ENCODE measurements around the gene TOM1L2.
"Not testable (repeated sequence)": the region's sequence is repeated elsewhere in the genome, so short reads cannot be mapped to it uniquely, and the experiment has no call there.

Gene TOM1L2

DNA sequence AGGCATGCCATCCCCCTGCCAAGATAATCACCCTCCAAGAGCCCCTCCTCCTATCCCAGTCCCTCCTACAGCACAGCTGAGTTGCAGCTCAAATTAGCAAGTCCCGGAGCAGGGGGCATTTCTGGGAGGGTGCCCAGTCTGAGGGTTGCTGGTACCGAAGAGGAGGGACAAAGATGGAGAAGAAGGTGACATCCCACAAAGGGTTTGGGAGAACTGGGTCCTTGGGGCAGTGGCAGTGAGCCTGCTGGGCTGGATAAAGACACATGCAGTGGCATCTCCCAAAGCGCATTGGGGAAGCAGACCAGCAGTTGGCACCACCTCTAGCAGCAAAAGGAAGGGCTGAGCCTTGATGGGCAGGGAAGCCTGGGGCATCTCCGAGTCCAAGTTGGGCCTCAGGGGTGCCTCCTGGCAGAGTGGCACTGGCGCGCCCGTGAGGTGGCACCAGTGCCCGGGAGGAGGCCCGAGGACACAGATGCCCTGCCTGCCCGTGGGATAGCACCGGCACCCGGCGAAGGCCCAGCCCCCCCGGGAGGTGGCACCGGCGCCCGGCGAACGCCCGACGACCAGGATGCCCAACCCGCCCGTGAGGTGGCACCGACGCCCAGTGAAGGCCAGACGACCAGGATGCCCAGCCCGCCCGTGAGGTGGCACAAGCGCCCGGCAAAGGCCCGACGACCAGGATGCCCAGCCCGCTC is 622 bp downstream of the TOM1L2 start:
- Mint-ChIP-seq H3K4me1 (ENCODE audit: low read depth) (peaks cover 45% of the 10 kb centered on the region), H3K27ac (peak overlapping the region; percentile 93), H3K36me3 (ENCODE audit: low read depth) (no peaks in the 10 kb centered on the region), H3K27me3 (no peaks in the 10 kb centered on the region), H3K9me3 (no peaks in the 10 kb centered on the region), H3K4me3 (peak overlapping the region; percentile 92)
- intact Hi-C loops (cut with micrococcal nuclease) = loop anchor here (2.0 to 5.0 kb wide), 2 partner anchors 61 to 219 kb away; no protein-coding TSS in a partner anchor

DNA sequence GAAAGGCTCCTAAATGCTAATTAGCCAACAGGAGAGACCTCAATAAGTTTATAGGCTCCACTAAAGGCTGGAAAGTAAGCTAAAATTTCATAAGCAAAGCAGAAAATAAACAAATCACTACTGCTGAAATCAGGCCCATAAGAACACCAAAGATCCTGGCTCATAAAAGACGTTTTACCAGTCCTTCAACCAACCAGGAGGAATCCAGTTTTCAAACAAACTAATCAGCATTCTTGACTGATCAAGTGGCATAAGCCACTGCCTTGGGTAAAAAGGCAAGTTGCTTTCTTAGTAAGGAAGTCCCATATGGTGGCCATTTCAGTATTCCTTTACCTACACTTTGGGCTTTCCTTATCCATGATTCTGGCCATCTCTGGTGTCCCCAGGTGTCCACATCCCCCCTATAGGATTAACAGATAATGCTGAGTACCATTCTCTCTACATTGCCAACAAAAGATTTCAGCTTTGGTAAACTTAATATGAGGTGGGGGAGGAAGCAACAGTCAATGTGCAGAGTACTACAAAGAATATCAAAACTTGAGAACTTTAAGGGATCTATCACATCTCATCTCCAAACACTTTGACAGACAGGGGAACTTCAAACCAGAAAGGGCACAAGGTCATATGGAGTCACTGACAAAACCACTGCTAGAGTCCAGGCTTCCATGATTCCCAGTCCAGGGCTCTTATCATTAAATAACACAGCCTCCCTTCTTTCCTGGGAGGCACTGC is 1.3 kb downstream of the TOM1L2 start:
- Mint-ChIP-seq H3K9me3 (no peaks in the 10 kb centered on the region), H3K27me3 (no peaks in the 10 kb centered on the region), H3K36me3 (ENCODE audit: low read depth) (no peaks in the 10 kb centered on the region), H3K27ac (peak overlapping the region; percentile 46), H3K4me3 (peak overlapping the region; percentile 92), H3K4me1 (ENCODE audit: low read depth) (peaks cover 39% of the 10 kb centered on the region)
- intact Hi-C loops (cut with micrococcal nuclease) = loop anchor here (5.0 kb wide), 1 partner anchor 219 kb away; no protein-coding TSS in a partner anchor

DNA sequence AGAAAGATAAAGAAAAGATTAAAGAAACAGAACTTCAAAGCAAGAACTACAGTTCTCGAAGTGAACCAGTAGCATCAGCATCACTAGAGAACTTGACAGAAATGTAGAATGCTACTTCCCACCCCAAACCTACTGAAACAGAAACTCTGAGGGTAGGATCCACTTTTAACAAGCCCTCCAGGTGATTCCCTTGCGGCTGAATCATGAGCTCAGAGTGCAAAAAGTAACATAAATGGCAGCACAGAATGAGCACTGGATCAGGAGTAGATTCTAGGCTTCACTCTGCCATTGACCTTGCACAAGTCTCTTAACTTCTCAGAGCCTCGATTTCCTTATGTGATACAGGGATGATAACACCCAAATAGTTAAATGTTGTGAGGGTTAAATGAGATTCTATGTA is 5.8 kb downstream of the TOM1L2 start:
- no peaks in the 10 kb centered on the region for H3K36me3 Mint-ChIP-seq (ENCODE audit: low read depth)
- H3K4me3 Mint-ChIP-seq = no peak overlapping the region
- no peaks in the 10 kb centered on the region for H3K9me3 Mint-ChIP-seq
- H3K4me1 Mint-ChIP-seq (ENCODE audit: low read depth) = peaks cover 31% of the 10 kb centered on the region
- H3K27me3 Mint-ChIP-seq = no peaks in the 10 kb centered on the region
- no peak overlapping the region for H3K27ac Mint-ChIP-seq
- intact Hi-C loops (cut with micrococcal nuclease) = no loop called here

DNA sequence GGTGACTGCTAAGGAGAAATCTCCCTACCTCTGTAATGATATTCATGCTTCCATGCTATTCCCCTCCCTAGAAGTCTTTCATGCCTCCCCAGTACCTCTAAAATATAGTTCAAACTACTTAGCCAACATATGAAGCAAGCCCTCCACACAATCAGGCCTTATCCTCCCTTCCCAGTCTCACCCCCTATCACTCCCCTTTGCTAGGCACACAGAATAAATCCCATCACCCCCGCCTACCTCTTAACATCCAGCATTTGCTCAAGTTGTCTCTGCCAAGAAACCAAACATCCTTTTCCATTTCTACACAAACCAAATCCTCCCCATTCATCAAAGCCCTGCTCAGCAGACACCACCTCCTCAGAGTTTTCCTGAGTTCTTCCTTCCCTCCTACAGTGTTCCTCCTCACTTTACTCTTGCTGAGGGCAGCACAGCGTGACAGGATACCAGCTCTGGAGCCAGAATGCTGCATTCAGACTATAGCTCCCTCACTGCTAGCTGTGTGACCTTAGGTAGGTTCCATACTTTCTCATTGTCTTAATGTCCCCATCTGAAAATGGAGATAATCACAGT is 7.0 kb downstream of the TOM1L2 start:
- H3K9me3 Mint-ChIP-seq = no peaks in the 10 kb centered on the region
- H3K27ac Mint-ChIP-seq = no peak overlapping the region
- H3K36me3 Mint-ChIP-seq (ENCODE audit: low read depth) = no peaks in the 10 kb centered on the region
- no peak overlapping the region for H3K4me3 Mint-ChIP-seq
- no peaks in the 10 kb centered on the region for H3K27me3 Mint-ChIP-seq
- peaks cover 27% of the 10 kb centered on the region for H3K4me1 Mint-ChIP-seq (ENCODE audit: low read depth)
- intact Hi-C loops (cut with micrococcal nuclease) = no loop called here

DNA sequence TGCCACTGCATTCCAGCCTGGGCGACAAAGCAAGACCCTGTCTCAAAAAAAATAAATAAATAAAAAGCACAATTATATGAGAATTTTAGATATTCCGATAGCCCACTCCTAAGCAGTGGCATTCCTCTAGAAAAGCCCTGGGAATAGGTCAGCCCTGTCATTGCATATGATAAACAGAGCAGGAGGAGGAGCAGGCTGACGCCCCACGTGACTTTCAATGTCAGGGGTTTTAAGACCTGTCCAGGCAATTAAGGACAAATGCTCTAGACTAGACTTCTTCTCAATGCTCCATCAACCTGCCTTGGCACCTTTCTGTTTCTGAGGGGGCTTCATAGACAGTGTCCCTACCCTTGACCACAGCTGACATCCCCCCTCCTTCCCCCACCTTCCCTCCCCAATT is 7.5 kb downstream of the TOM1L2 start:
- H3K27me3 Mint-ChIP-seq = no peaks in the 10 kb centered on the region
- peaks cover 27% of the 10 kb centered on the region for H3K4me1 Mint-ChIP-seq (ENCODE audit: low read depth)
- H3K36me3 Mint-ChIP-seq (ENCODE audit: low read depth) = no peaks in the 10 kb centered on the region
- H3K4me3 Mint-ChIP-seq = no peak overlapping the region
- H3K9me3 Mint-ChIP-seq = no peaks in the 10 kb centered on the region
- intact Hi-C loops (cut with micrococcal nuclease) = no loop called here
- H3K27ac Mint-ChIP-seq = no peak overlapping the region

DNA sequence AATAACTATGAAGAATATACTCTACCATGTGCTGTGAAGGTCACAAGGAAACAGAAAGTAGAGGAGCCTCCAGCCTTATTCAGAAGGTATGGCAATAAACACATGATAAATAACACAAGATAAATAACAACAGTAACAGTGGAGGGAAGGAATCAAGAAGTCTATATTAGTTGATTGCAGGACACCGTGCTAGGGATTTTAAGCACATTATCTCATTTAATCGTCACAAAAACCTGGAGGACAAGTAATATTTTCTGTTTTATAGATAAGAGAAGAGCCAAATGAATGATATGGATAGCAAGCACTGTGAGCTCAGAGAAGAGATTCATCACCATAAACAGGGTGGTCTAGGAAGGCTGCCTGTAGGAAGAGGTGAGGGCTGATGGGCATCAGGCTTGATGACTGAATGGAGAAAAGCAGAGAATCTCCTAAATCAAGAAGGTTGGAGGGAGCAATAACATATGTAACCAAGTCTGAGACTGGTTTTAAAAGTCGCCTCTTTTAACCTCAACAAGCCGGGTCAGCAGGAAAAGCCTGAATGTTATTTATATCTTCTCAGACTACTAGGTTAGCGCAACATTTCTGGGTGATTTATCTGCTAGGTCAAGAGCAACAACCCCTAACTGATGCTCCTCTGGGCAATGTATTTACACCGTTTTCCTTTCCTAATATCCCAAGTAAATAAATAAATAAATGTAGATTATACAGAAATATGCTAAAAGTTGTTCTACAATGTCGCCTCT is 8.3 kb downstream of the TOM1L2 start:
- Mint-ChIP-seq H3K27ac (peak overlapping the region; percentile 14), H3K4me3 (no peak overlapping the region), H3K27me3 (no peaks in the 10 kb centered on the region), H3K4me1 (ENCODE audit: low read depth) (peaks cover 33% of the 10 kb centered on the region), H3K9me3 (no peaks in the 10 kb centered on the region), H3K36me3 (ENCODE audit: low read depth) (no peaks in the 10 kb centered on the region)
- intact Hi-C loops (cut with micrococcal nuclease) = no loop called here

DNA sequence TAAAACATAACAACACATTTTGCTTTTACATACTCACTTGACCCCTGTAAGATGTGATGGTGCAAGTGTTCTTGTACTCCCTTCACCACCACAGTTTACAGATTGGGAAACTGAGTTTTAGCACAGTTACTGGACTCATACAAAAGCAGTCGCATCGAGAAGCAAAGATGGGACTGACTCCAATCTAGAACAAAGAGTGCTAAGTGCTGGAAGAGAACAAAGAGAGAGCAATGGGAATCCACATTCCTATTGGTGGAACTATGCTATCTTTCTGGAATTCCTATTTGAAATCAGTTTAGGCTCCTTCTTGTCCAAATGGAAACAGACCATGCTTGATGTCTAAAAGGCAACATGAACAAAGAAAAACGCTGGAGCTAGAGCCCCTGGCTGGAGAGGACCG is 9.1 kb downstream of the TOM1L2 start:
- intact Hi-C loops (cut with micrococcal nuclease) = no loop called here
- Mint-ChIP-seq H3K9me3 (no peaks in the 10 kb centered on the region), H3K4me3 (no peak overlapping the region), H3K27me3 (no peaks in the 10 kb centered on the region), H3K4me1 (ENCODE audit: low read depth) (peaks cover 39% of the 10 kb centered on the region), H3K27ac (no peak overlapping the region), H3K36me3 (ENCODE audit: low read depth) (no peaks in the 10 kb centered on the region)

DNA sequence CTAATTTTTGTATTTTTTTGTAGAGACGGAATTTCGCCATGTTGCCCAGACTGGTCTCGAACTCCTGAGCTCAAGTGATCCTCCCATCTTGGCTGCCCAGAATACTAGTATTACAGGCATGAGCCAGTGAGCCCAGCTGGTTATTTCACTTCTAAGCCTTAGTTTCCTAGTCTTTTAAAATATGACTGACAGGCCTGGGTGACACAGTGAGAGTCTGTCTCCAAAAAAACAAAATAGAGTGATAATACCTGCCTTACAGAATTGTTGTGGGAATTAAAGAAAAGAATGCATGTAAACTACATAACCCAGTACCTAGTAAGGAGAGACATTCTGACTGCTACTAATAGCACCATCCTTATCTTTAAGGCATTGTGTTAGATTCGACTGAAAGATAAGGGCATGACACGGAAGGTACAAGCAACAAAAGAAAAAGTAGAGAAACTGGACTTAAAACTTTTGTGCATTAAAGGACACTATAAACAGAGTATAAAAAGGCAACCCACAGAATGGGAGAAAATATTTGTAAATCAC is 11.6 kb downstream of the TOM1L2 start:
- Mint-ChIP-seq H3K9me3 (no peaks in the 10 kb centered on the region), H3K27ac (no peak overlapping the region), H3K36me3 (ENCODE audit: low read depth) (peaks cover 11% of the 10 kb centered on the region), H3K4me3 (no peak overlapping the region), H3K4me1 (ENCODE audit: low read depth) (peaks cover 42% of the 10 kb centered on the region), H3K27me3 (no peaks in the 10 kb centered on the region)
- intact Hi-C loops (cut with micrococcal nuclease) = no loop called here

DNA sequence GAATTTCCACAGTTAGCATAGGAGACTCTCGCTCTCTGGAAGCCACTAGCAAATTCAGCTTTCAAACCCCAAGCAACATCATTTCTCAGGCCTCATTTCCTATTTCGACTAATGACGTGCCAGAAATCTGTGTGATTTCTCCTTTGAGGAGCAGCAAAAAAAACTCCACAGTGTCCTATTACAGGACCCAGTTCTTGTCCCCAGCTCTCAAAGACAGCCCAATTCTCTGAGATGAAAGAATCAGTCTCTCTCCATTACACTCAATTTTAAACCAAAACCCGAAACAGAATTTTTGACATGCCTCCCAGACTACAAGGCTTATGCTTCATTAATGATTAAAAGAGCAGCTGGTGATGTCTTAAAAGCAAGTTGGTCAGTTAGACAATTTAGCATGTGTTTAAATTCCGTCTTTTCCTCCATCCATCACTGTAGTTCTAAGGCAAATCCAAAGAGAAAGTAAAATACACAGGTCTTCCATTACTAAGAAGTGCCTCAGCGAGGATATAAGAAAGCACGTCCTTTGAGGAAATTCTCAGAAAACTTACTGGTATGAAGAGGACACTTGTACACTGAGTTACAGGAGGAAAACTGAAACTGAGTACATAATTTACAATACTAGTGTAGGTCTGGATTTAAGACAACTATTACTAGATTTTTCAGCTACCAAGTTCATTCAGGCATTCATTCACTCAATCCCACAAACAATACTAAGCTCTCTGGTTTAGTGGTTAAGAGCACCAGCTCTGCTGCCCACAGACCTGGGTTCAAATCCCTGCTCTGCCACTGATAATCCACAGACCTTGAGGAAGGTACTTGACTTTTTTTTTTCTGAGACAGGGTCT is 12.5 kb downstream of the TOM1L2 start:
- intact Hi-C loops (cut with micrococcal nuclease) = no loop called here
- Mint-ChIP-seq H3K27me3 (no peaks in the 10 kb centered on the region), H3K27ac (peak overlapping the region; percentile 84), H3K4me1 (ENCODE audit: low read depth) (peaks cover 36% of the 10 kb centered on the region), H3K4me3 (peak overlapping the region; percentile 24), H3K36me3 (ENCODE audit: low read depth) (peaks cover 19% of the 10 kb centered on the region), H3K9me3 (no peaks in the 10 kb centered on the region)

DNA sequence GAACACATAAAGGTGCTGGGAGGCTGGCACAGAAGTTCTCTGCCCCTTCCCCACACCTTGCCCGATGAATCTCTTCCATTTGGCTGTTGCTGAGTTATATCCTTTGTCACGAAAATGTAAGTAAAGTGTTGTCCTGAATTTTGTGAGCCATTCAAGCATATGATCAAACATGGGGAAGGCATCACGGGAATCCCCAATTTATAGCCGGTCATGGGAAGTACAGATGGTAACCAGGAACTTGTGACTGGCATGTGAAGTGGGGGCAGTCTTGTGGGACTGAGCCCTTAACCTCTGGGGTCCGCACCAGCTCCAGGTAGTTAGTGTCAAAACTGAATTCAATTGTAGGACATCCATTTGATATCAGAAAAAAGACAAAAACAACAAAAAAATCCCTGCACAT is 13.2 kb downstream of the TOM1L2 start:
- Mint-ChIP-seq H3K36me3 (ENCODE audit: low read depth) (peaks cover 20% of the 10 kb centered on the region), H3K4me1 (ENCODE audit: low read depth) (peaks cover 36% of the 10 kb centered on the region), H3K9me3 (no peaks in the 10 kb centered on the region), H3K27me3 (no peaks in the 10 kb centered on the region), H3K27ac (peak overlapping the region; percentile 84), H3K4me3 (no peak overlapping the region)
- intact Hi-C loops (cut with micrococcal nuclease) = no loop called here

DNA sequence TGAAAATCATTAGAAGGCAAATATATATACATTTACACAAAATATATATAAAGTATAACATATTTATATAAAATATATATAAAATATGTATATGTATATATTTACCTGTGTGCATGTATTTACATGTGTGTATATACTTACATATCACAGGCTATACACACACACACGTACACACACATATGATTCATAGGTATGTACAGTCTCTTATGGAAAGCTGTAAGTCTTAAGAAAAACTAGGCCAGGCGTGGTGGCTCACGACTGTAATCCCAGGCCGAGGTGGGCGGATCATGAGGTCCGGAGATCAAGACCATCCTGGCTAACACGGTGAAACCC is 14.7 kb downstream of the TOM1L2 start:
- Mint-ChIP-seq H3K4me3 (no peak overlapping the region), H3K27ac (peak overlapping the region; percentile 84), H3K27me3 (no peaks in the 10 kb centered on the region), H3K4me1 (ENCODE audit: low read depth) (peaks cover 29% of the 10 kb centered on the region), H3K36me3 (ENCODE audit: low read depth) (peaks cover 20% of the 10 kb centered on the region), H3K9me3 (no peaks in the 10 kb centered on the region)
- intact Hi-C loops (cut with micrococcal nuclease) = no loop called here

DNA sequence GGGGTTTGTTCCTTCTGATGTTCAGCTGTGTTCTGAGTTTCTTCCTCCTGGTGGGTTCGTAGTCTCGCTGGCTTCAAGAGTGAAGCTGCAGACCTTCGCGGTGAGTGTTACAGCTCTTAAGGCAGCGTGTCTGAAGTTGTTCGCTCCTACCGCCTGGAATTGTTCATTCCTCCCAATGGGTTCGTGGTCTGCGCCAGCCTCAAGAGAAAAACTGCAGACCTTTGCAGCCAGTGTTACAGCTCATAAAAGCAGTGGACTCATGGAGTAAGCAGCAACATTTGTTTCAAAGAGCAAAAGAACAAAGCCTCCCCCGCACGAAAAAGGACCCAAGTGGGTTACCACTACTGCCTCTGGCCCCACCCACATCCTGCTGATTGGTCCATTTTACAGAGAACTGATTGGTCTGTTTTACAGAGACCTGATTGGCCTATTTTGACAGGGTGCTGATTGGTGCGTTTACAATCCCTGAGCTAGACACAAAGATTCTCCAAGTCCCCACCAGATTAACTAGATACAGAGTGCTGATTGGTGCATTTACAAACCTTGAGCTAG is 16.3 kb downstream of the TOM1L2 start:
- H3K9me3 Mint-ChIP-seq; H3K4me3 Mint-ChIP-seq; H3K27me3 Mint-ChIP-seq; intact Hi-C loops (cut with micrococcal nuclease); H3K27ac Mint-ChIP-seq: not testable (repeated sequence)
- peaks cover 20% of the 10 kb centered on the region for H3K36me3 Mint-ChIP-seq (ENCODE audit: low read depth)
- H3K4me1 Mint-ChIP-seq (ENCODE audit: low read depth) = peaks cover 31% of the 10 kb centered on the region

DNA sequence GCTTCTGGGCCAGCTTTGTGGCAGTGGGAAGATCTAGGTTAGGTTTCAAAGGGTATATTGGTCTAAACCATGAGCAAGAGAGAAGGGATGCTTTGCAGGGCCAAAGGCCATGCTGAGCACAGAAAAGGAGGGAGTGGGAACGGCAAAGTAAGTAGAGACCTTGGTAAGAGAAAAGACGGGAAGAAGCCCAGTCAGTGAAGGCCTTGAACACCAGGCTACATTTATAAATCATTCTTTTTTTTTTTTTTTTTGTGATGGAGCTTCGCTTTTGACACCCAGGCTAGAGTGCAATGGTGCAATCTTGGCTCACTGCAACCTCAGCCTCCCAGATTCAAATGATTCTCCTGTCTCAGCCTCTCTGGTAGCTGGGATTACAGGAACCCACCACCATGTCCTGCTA is 18.1 kb downstream of the TOM1L2 start:
- Mint-ChIP-seq H3K4me3 (no peak overlapping the region), H3K27ac (no peak overlapping the region), H3K36me3 (ENCODE audit: low read depth) (peaks cover 20% of the 10 kb centered on the region), H3K9me3 (no peaks in the 10 kb centered on the region), H3K27me3 (no peaks in the 10 kb centered on the region), H3K4me1 (ENCODE audit: low read depth) (peaks cover 16% of the 10 kb centered on the region)
- intact Hi-C loops (cut with micrococcal nuclease) = no loop called here
